T-cell (primary cell): Measurements from ENCODE around the gene ARID5B. TPM values are rescaled to one million over a fixed set of nuclear protein-coding genes. Genes with fewer than 3 reads are reported as not detected.

ENCODE experiments used
- ATAC-seq, 4 experiments: fragments of 200-7000 bp in 3 of 4; fragments of 150-1000 bp in 1 of 4; cut with Tn5 transposase; replicated peaks in 1 of 4; 1 replicate in 3 of 4; 2 replicates in 1 of 4; pipeline ENCODE4 v1.10.0; 2021; ENCODE audit warnings: moderate library complexity in 3 of 4, mild to moderate bottlenecking in 2 of 4, moderate number of reproducible peaks in 1 of 4
- CTCF ChIA-PET, 2 donors: fragments of 300-600 bp; sonication (Branson Sonifier 250); formaldehyde crosslinking; loops; one replicate each; lab custom pipeline; 2022; ENCODE audit warnings: antibody characterized with exemption in 2 of 2; lab: Charles Lee
- POLR2A ChIA-PET, 2 donors: fragments of 300-600 bp; sonication (Branson Sonifier 250); formaldehyde crosslinking; loops; one replicate each; lab custom pipeline; 2022; ENCODE audit warnings: antibody characterized with exemption in 2 of 2; lab: Charles Lee
- DNase-seq, 35 experiments: peaks; one replicate each; pipeline versions ENCODE4 v3.0.0 to v3.0.0-alpha.2; 2013 to 2023
- H3K27ac ChIP-seq: one replicate; pipeline ENCODE4 v1.5.1; 2013; ENCODE audit warnings: low read length
- H3K27me3 ChIP-seq, 2 experiments: replicated peaks in 1 of 2; 1 replicate in 1 of 2; 2 replicates in 1 of 2; pipeline versions ENCODE4 v1.6.1 to v1.7.0; 2013; ENCODE audit warnings: low read length in 1 of 2, mixed read lengths in 1 of 2; ENCODE audit not compliant: control insufficient read depth in 2 of 2, insufficient read depth in 2 of 2; ENCODE audit errors: extremely low read depth in 1 of 2
- H3K36me3 ChIP-seq, 2 donors: 1 replicate in 1 of 2; 2 replicates in 1 of 2; pipeline versions ENCODE4 v1.6.1 to v1.7.0; 2013; ENCODE audit warnings: low read length in 1 of 2; ENCODE audit not compliant: control insufficient read depth in 2 of 2, insufficient read depth in 1 of 2; ENCODE audit errors: extremely low read depth in 1 of 2
- H3K4me1 ChIP-seq, 2 experiments: 1 replicate in 1 of 2; 2 replicates in 1 of 2; pipeline versions ENCODE4 v1.6.1 to v1.7.0; 2013; ENCODE audit warnings: low read length in 2 of 2, mixed read lengths in 1 of 2; ENCODE audit not compliant: insufficient read depth in 2 of 2, control insufficient read depth in 1 of 2; ENCODE audit errors: extremely low read depth in 1 of 2
- H3K4me3 ChIP-seq, 2 donors: 1 replicate in 1 of 2; 2 replicates in 1 of 2; pipeline versions ENCODE4 v1.5.1 to v1.7.0; 2013; ENCODE audit warnings: mild to moderate bottlenecking in 2 of 2, low read length in 1 of 2, moderate library complexity in 1 of 2; ENCODE audit not compliant: control insufficient read depth in 1 of 2; ENCODE audit errors: extremely low read depth in 1 of 2
- H3K9me3 ChIP-seq: 2 replicates; pipeline ENCODE4 v1.7.0; 2013
- H3K27ac Mint-ChIP-seq, 2 donors: one replicate each; pipeline ENCODE4 v1.8.0; 2020 to 2021; ENCODE audit warnings: mild to moderate bottlenecking in 2 of 2, mixed read lengths in 2 of 2
- H3K27me3 Mint-ChIP-seq, 2 donors: one replicate each; pipeline ENCODE4 v1.8.0; 2021 to 2022; ENCODE audit warnings: mixed read lengths in 2 of 2
- H3K36me3 Mint-ChIP-seq: one replicate; pipeline ENCODE4 v1.8.0; 2021; ENCODE audit warnings: mixed read lengths
- H3K4me1 Mint-ChIP-seq, 3 donors: one replicate each; pipeline ENCODE4 v1.8.0; 2020 to 2022; ENCODE audit warnings: mixed read lengths in 3 of 3, mild to moderate bottlenecking in 1 of 3
- H3K4me3 Mint-ChIP-seq, 3 donors: one replicate each; pipeline ENCODE4 v1.8.0; 2020 to 2022; ENCODE audit warnings: mild to moderate bottlenecking in 3 of 3, mixed read lengths in 3 of 3, moderate library complexity in 3 of 3
- H3K9me3 Mint-ChIP-seq, 3 donors: one replicate each; pipeline ENCODE4 v1.8.0; 2020 to 2022; ENCODE audit warnings: mixed read lengths in 3 of 3
- WGBS: methylation state at CpG from one replicate; pipeline ENCODE4 v1.1.5; 2013; ENCODE audit warnings: missing lambda C conversion rate; ENCODE audit not compliant: insufficient coverage; 5-methylcytosine and 5-hydroxymethylcytosine counted together
- total RNA-seq, 35 experiments: library from RNA in 6 of 35; stranded (reverse) in 6 of 35; fragments of 120-200 nt in 1 of 35; gene quantifications; one replicate each; pipeline versions ENCODE4 v1.2.1 to v1.2.4 and lab custom pipeline; 2013 to 2026

The ARID5B gene
- total RNA-seq, 5 donors from 2014 or later (not counting 1 experiment from before 2014, with no cell fraction given), result 34.0 to 75.5 (median 42.5) TPM

DNA sequence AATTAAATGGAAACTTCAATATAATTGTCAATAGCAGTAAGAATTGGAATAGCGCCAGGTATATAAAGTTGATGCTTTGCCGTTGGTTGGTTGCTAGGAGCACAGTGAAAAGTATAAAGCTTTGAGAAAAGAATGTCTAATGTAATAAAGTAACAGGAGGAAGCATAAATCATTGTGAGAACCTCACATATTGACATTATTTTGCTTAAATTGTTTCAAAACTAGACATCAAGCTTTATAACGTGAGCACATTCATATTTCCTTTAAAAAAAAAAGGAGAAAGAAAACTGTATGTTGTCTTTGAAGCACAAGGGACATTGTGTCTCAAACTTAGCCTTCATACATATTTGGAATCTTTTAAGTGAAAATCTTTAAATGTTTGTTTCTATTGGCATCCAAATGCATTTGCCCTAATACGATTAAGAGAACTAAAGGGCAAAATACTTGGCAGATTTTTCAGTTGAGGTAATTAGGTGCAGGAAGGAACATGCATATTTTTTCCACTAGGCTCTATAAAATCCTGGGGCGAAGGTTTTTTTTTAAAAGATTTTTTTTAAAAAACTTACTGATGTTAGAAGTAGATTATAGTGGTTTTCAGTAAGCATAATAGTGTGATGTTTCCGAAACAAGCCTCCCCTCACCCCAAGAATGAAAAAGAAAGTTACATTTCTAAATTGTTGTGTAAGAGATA, 92.4 kb downstream of the ARID5B start:
- ChIA-PET POLR2A (interaction anchor here (0.5 to 2.4 kb wide), 9 partner anchors 32 to 157 kb away, joined by 3 to 23 read pairs (median 3); partner anchors contain the start of gene ARID5B (in 2 of the 2)), CTCF (interaction anchor here (0.7 to 1.9 kb wide), 13 partner anchors 9 to 251 kb away, joined by 3 to 9 read pairs (median 3); no protein-coding TSS in a partner anchor)
- peaks cover 54 to 83% (median 79%) of the 10 kb centered on the region in 3 donors for H3K4me1 Mint-ChIP-seq
- no CpG with 5 or more reads among the region's 6 CpGs for WGBS
- Histone ChIP-seq H3K4me1 (peaks cover 12 to 13% of the 10 kb centered on the region in 2 experiments), H3K36me3 (no peaks in the 10 kb centered on the region), H3K9me3 (no peaks in the 10 kb centered on the region), H3K27ac (peak overlapping the region; percentile 85), H3K4me3 (peak overlapping the region in 1 of 2 donors; percentile 14), H3K27me3 (no peaks in the 10 kb centered on the region)
- H3K27ac Mint-ChIP-seq, result peak overlapping the region; percentile 87 to 95
- ATAC-seq (peak in 1 of 4 experiments; percentile 23), DNase-seq (peak in 1 of 35 experiments; percentile 44)
- H3K4me3 Mint-ChIP-seq, result peak overlapping the region; percentile 63 to 82 (median 66)
- H3K9me3 Mint-ChIP-seq, result no peaks in the 10 kb centered on the region
- H3K36me3 Mint-ChIP-seq, result peaks cover 40% of the 10 kb centered on the region
- no peaks in the 10 kb centered on the region for H3K27me3 Mint-ChIP-seq

GRCh38 chr10:61994405-61995219, 93.1 kb downstream of the ARID5B start:
- no peaks in the 10 kb centered on the region for H3K27me3 ChIP-seq
- peaks cover 46% of the 10 kb centered on the region for H3K36me3 Mint-ChIP-seq
- no CpG with 5 or more reads among the region's 7 CpGs for WGBS
- H3K4me3 ChIP-seq, result no peak overlapping the region
- no peaks in the 10 kb centered on the region for H3K27me3 Mint-ChIP-seq
- peak overlapping the region; percentile 66 to 95 for H3K27ac Mint-ChIP-seq
- peak overlapping the region; percentile 85 for H3K27ac ChIP-seq
- CTCF ChIA-PET, result interaction anchor here in 1 of 2 donors (1.9 kb wide), 1 partner anchor 250 kb away, joined by 8 read pairs; no protein-coding TSS in a partner anchor
- no peaks in the 10 kb centered on the region for H3K9me3 ChIP-seq
- peak overlapping the region; percentile 53 to 66 (median 63) for H3K4me3 Mint-ChIP-seq
- POLR2A ChIA-PET, result interaction anchor here in 1 of 2 donors (0.6 to 0.9 kb wide), 3 partner anchors 90 to 201 kb away, joined by 3 to 7 read pairs (median 4); no protein-coding TSS in a partner anchor
- H3K36me3 ChIP-seq, result no peaks in the 10 kb centered on the region
- ATAC-seq, result no peak
- H3K9me3 Mint-ChIP-seq, result no peaks in the 10 kb centered on the region
- peaks cover 57 to 85% (median 76%) of the 10 kb centered on the region in 3 donors for H3K4me1 Mint-ChIP-seq
- no peak for DNase-seq
- H3K4me1 ChIP-seq, result peaks cover 12 to 13% of the 10 kb centered on the region in 2 experiments

- CTCF ChIA-PET, result interaction anchor here in 1 of 2 donors (0.6 kb wide), 1 partner anchor 11 kb away, joined by 3 read pairs; no protein-coding TSS in a partner anchor
- Histone ChIP-seq H3K36me3 (no peaks in the 10 kb centered on the region), H3K4me3 (no peak overlapping the region), H3K9me3 (no peaks in the 10 kb centered on the region), H3K4me1 (peaks cover 12 to 13% of the 10 kb centered on the region in 2 experiments), H3K27me3 (no peaks in the 10 kb centered on the region), H3K27ac (no peak overlapping the region)
- H3K4me3 Mint-ChIP-seq, result no peak overlapping the region
- peak overlapping the region in 1 of 2 donors; percentile 29 for H3K27ac Mint-ChIP-seq
- POLR2A ChIA-PET, result interaction anchor here in 1 of 2 donors (0.5 to 0.9 kb wide), 2 partner anchors 24 to 201 kb away, joined by 3 to 4 read pairs; no protein-coding TSS in a partner anchor
- no peak for DNase-seq
- no peaks in the 10 kb centered on the region for H3K9me3 Mint-ChIP-seq
- WGBS, result no CpG with 5 or more reads among the region's 3 CpGs
- no peak for ATAC-seq
- peaks cover 46% of the 10 kb centered on the region for H3K36me3 Mint-ChIP-seq
- no peaks in the 10 kb centered on the region for H3K27me3 Mint-ChIP-seq
- H3K4me1 Mint-ChIP-seq, result peaks cover 60 to 85% (median 75%) of the 10 kb centered on the region in 3 donors
These were observed 93.7 kb downstream of the ARID5B start for GRCh38 chr10:61995220-61995503.

- peaks cover 53 to 76% (median 62%) of the 10 kb centered on the region in 3 donors for H3K4me1 Mint-ChIP-seq
- H3K36me3 Mint-ChIP-seq, result peaks cover 62% of the 10 kb centered on the region
- ChIA-PET CTCF (interaction anchor here in 1 of 2 donors (0.7 kb wide), 1 partner anchor 40 kb away, joined by 3 read pairs; no protein-coding TSS in a partner anchor), POLR2A (no interaction called here)
- WGBS, result 100% methylated on average over 1 of the region's 1 CpG
- H3K27me3 Mint-ChIP-seq, result no peaks in the 10 kb centered on the region
- H3K27ac Mint-ChIP-seq, result peak overlapping the region in 1 of 2 donors; percentile 51
- no peak overlapping the region for H3K4me3 ChIP-seq
- H3K9me3 Mint-ChIP-seq, result no peaks in the 10 kb centered on the region
- no peak for ATAC-seq
- peaks cover 1 to 7% of the 10 kb centered on the region in 2 experiments for H3K4me1 ChIP-seq
- H3K27me3 ChIP-seq, result no peaks in the 10 kb centered on the region
- H3K9me3 ChIP-seq, result no peaks in the 10 kb centered on the region
- no peak for DNase-seq
- H3K4me3 Mint-ChIP-seq, result no peak overlapping the region
- H3K36me3 ChIP-seq, result peaks cover 0 to 10% of the 10 kb centered on the region in 2 donors
- no peak overlapping the region for H3K27ac ChIP-seq
These were observed 97.4 kb downstream of the ARID5B start for GRCh38 chr10:61998937-61999336.

- Histone ChIP-seq H3K9me3 (no peaks in the 10 kb centered on the region), H3K27me3 (no peaks in the 10 kb centered on the region), H3K4me3 (no peak overlapping the region), H3K4me1 (peaks cover 0 to 4% of the 10 kb centered on the region in 2 experiments), H3K36me3 (peaks cover 0 to 10% of the 10 kb centered on the region in 2 donors), H3K27ac (no peak overlapping the region)
- ChIA-PET CTCF (no interaction called here), POLR2A (no interaction called here)
- no peaks in the 10 kb centered on the region for H3K27me3 Mint-ChIP-seq
- ATAC-seq (no peak), DNase-seq (peak in 1 of 35 experiments; percentile 10)
- peak overlapping the region; percentile 60 to 83 for H3K27ac Mint-ChIP-seq
- H3K36me3 Mint-ChIP-seq, result peaks cover 73% of the 10 kb centered on the region
- 96% methylated on average over 7 of the region's 20 CpGs for WGBS
- peaks cover 50 to 77% (median 62%) of the 10 kb centered on the region in 3 donors for H3K4me1 Mint-ChIP-seq
- no peaks in the 10 kb centered on the region for H3K9me3 Mint-ChIP-seq
- H3K4me3 Mint-ChIP-seq, result no peak overlapping the region
These were observed 98.6 kb downstream of the ARID5B start for GRCh38 chr10:62000037-62000603.

DNA sequence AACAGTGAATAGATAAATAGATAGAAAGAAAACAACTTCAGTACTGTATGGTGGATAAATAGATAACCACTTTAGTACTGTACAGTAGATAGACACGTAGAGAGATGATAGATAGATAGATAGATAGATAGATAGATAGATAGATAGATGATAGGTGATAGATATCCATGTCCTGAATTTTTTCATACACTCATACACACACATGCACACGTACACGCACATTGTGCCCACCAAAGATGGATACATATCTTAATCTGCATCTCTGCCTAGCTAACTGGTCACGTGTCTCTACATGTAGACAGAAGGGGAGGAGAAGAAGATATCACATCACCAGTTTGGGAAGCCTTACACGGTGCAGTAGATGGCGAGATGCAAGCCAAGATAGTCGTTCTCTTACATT, 99.2 kb downstream of the ARID5B start:
- Histone ChIP-seq H3K27ac (no peak overlapping the region), H3K36me3 (peaks cover 0 to 10% of the 10 kb centered on the region in 2 donors), H3K4me1 (peaks cover 0 to 4% of the 10 kb centered on the region in 2 experiments), H3K27me3 (no peaks in the 10 kb centered on the region), H3K4me3 (no peak overlapping the region), H3K9me3 (no peaks in the 10 kb centered on the region)
- no CpG with 5 or more reads among the region's 7 CpGs for WGBS
- H3K4me1 Mint-ChIP-seq, result peaks cover 50 to 77% (median 62%) of the 10 kb centered on the region in 3 donors
- no peaks in the 10 kb centered on the region for H3K9me3 Mint-ChIP-seq
- no peak overlapping the region for H3K4me3 Mint-ChIP-seq
- H3K36me3 Mint-ChIP-seq, result peaks cover 77% of the 10 kb centered on the region
- ATAC-seq (no peak), DNase-seq (no peak)
- CTCF ChIA-PET, result no interaction called here
- POLR2A ChIA-PET, result no interaction called here
- H3K27me3 Mint-ChIP-seq, result no peaks in the 10 kb centered on the region
- H3K27ac Mint-ChIP-seq, result peak overlapping the region; percentile 31 to 58
